ENCODE results near the gene THSD4.
"Not testable (repeated sequence)": the region's sequence is repeated elsewhere in the genome, so short reads cannot be mapped to it uniquely, and the experiment has no call there.

The THSD4 gene

DNA sequence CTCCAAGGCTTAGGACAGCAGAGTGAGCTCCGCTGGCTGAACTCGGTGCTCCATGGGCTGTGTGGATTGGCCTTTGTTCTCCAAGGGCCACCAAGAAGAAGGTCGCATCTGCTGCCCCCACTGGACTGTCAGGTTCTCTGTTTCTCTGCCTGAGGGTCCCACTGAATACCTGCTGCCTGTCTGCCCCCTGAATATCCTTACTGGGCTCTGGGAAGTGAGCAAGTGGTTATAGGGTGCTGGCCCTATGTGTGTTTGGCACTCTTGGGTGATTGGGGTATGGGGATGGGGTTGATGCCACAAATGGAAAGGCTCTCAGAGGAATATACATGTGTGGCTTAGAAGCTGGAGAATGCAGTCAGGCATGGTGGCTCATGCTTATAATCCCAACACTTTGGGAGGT lies 82.3 kb downstream of the THSD4 start:
- DNase-seq: no peak

- DNase-seq: no peak
Measured at GRCh38 chr15:71198846-71199245, 83.6 kb downstream of the THSD4 start.

DNA sequence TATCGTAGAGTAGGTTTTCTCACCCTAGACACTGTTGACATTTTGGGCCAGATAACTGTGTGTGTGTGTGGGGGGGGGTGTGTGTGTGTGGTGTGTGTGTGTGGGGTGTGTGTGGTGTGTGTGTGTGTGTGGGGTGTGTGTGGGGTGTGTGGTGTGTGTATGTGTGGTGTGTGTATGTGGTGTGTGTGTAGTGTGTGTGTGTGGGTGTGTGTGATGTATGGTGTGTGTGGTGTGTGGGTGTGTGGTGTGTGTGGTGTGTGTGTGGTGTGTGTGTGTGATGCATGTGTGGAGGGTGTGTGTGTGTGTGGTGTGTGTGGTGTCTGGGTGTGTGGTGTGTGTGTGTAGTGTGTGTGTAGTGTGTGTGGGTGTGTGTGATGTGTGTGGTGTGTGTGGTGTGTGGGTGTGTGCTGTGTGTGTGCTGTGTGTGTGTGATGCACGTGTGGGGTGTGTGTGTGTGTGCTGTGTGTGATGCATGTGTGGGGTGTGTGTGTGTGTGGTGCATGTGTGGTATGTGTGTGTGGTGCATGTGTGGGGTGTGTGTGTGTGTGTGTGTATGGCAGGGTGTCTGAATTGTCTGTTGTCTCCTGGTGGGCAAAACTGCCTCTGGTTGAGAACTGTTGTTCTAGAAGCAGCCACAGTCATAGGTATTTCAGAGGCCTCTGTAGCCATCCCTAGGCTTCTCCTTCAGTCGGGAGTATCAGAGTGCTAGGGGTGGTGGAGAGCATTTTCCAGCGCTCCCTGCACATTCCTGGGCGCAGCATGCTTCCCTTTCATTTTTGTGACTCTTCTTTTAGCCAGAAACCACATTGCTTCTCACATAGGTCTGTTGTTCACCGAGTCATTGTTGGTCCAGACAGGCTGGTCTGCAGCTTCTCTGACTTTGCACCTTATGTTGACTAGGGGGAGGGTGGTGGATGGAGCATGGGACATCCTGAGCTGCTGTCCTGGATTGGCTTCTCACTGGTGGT lies 84.4 kb downstream of the THSD4 start:
- no peak for DNase-seq

- no peak for DNase-seq
Measured at GRCh38 chr15:71201477-71201876, 86.2 kb downstream of the THSD4 start.

GRCh38 chr15:71202712-71203111 lies 87.4 kb downstream of the THSD4 start:
- no peak for DNase-seq

GRCh38 chr15:71203586-71204474 lies 88.6 kb downstream of the THSD4 start:
- no peak for DNase-seq

- no peak for DNase-seq
Measured at GRCh38 chr15:71207141-71207540, 91.9 kb downstream of the THSD4 start.

GRCh38 chr15:71212146-71212545 lies 96.9 kb downstream of the THSD4 start:
- DNase-seq: no peak

DNA sequence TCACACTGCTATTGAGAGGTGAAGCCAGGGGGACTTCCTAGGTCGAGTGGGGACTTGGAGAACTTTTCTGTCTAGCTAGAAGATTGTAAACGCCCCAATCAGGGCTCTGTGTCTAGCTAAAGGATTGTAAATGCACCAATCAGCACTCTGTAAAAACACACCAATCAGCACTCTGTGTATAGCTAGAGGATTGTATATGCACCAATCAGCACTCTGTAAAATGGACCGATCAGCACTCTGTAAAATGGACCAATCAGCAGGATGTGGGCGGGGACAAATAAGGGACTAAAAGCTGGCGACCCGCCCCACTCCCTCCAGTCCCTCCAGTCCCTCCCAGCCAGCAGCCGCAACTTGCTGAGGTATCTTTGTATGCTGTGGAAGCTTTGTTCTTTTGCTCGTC lies 98.7 kb downstream of the THSD4 start:
- not testable (repeated sequence) for DNase-seq

DNA sequence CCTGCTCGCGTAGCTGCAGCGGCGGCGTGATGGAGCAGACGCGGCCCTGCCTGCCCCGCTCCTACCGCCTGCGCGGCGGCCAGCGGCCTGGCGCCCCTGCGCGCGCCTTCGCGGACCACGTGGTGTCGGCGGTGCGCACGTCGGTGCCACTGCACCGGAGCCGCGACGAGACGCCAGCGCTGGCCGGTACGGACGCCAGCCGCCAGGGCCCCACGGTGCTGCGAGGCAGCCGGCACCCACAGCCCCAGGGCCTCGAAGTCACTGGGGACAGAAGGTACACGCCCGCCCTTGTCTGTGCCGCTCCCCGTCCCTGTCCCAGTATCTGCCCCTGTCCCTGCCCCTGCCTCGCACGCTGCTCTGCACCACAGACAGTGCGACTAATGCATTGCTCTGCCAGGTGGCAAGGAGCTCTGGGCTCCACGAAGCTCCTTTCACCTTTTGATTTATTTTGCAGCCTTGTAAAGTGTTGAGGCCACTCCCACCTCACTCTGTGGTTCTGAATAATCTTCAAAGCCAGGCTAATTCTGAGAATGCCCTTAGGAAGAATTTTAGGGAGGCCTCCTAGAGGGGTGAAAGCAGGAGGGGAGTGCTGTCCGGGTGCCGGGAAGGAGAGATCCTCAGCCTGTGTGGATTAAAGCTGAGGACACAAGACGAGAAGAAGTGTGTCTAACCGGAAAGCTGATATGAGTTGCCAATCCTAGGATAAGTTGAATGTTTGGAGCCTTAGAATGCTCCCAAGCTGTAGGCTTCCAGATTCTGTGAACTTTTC lies 100.0 kb downstream of the THSD4 start:
- no peak for DNase-seq

- no peak for DNase-seq
Measured at GRCh38 chr15:71218272-71218805, 103.1 kb downstream of the THSD4 start.

DNA sequence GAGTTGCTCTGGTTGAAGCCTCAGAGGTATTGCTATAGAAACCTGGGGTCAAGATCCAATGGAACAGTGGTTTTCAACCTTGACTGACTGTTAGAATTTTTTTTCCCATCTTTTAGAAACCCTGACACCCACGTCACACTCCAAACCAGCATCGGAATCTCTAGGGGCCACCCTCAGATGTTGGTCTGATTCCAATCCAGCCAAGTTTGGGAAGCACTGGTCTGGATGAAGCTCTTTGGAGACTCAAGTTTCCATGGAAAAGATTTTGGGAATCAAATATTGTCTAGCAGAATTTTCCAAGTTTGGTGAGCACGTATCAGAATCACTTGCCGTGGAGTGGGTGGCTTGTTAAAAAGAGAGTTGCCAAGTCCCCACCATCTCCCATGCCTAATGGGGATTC lies 103.8 kb downstream of the THSD4 start:
- DNase-seq: no peak

GRCh38 chr15:71219645-71220044 lies 104.4 kb downstream of the THSD4 start:
- DNase-seq: no peak

- no peak for DNase-seq
Measured at GRCh38 chr15:71220828-71221227, 105.6 kb downstream of the THSD4 start.

- DNase-seq: no peak
Measured at GRCh38 chr15:71221417-71221816, 106.1 kb downstream of the THSD4 start.

DNA sequence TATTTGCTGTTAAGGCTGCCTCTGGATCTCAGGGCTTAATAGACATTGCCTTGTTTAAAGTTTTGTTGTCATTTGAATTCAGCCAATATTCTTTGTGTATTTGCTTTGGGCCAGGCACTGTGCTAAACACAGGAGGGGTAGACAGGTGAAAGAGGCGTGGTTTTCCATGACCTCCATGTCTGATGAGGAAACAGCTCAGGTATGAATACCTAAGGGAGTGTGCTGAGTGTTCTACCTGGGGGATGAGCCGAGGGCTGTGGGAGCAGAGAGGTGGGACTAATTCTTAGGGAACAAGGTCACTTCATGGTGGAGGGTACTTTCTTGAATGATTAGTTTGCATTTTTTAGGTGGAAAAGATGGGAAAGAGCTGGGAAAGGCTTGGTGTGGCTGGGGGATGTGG lies 108.2 kb downstream of the THSD4 start:
- DNase-seq: no peak

- DNase-seq: no peak
Measured at GRCh38 chr15:71224024-71224423, 108.8 kb downstream of the THSD4 start.

- DNase-seq: no peak
Measured at GRCh38 chr15:71225851-71226250, 110.6 kb downstream of the THSD4 start.

- no peak for DNase-seq
Measured at GRCh38 chr15:71226536-71227455, 111.5 kb downstream of the THSD4 start.

DNA sequence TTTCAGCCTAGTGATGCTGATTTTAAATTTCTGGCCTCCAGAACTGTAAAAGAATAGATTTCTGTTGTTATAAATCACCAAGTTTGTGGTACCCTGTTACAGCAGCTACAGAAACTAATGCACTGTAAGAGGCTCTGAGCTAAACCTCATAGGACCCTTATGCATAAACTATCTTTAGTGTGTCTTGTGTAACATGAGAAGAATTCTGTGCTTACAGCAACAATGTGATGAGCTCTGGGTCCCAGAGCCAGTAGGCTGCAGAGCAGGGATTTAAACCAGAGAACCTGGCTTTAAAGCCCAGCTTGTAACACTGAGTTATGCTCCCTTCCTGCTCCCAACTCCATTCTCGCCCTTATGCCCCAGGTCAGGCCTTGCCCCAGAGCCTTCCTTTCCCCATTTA lies 113.1 kb downstream of the THSD4 start:
- DNase-seq: no peak

DNA sequence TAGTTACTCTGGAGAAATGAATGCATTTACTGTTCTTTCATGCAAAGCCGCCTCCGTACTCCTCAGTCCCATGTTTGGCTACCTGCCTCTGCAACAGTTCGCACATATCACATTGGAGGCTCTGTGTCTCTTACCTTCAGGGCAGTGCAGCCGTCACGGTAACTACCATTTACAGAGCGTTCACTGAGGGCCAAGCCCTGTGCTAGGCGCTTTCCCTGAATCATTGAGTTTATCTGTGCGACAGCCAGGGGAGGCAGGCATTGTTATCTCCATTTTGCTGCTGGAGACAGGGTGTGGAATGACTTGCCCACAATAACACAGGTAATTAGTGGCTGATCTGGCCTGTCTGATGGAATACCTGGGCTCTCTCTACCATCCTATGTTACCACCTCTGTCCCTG lies 115.0 kb downstream of the THSD4 start:
- no peak for DNase-seq

GRCh38 chr15:71231758-71232157 lies 116.5 kb downstream of the THSD4 start:
- DNase-seq: no peak

Measured in activated CD4-positive, alpha-beta T cell treated with anti-CD3 and anti-CD28 coated beads for 1 hour (primary cell).